ENCODE results near the gene INPP5D. TPM values are rescaled to one million over a fixed set of nuclear protein-coding genes. Genes with fewer than 3 reads are reported as not detected.

The INPP5D gene
- total RNA-seq, 1 donor from 2014 or later, result 3.7 TPM

DNA sequence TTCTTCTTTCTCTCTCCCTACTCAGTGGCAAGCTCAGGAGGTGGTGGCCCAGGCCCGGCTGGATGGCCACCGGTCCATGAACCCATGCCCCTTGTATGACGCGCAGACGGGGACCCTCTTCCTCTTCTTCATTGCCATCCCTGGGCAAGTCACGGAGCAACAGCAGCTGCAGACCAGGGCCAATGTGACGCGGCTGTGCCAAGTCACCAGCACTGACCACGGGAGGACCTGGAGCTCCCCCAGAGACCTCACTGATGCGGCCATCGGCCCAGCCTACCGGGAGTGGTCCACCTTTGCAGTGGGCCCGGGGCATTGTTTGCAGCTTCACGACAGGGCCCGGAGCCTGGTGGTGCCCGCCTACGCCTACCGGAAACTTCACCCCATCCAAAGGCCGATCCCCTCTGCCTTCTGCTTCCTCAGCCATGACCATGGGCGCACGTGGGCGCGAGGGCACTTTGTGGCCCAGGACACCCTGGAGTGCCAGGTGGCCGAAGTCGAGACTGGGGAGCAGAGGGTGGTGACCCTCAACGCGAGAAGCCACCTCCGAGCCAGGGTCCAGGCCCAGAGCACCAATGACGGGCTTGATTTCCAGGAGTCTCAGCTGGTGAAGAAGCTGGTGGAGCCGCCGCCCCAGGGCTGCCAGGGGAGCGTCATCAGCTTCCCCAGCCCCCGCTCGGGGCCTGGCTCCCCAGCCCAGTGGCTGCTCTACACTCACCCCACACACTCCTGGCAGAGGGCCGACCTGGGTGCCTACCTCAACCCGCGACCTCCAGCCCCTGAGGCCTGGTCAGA lies 25.9 kb upstream of the INPP5D start:
- Histone ChIP-seq H3K4me3 (ENCODE audit: low read depth, low read length) (no peak overlapping the region), H3K36me3 (ENCODE audit: control insufficient read depth, insufficient read depth, low read length) (no peaks in the 10 kb centered on the region), H3K27me3 (ENCODE audit: control insufficient read depth, insufficient read depth, low read length) (no peaks in the 10 kb centered on the region)
- DNase-seq (ENCODE audit: low read depth), result no peak
- TF ChIP-seq, protein P1, sequence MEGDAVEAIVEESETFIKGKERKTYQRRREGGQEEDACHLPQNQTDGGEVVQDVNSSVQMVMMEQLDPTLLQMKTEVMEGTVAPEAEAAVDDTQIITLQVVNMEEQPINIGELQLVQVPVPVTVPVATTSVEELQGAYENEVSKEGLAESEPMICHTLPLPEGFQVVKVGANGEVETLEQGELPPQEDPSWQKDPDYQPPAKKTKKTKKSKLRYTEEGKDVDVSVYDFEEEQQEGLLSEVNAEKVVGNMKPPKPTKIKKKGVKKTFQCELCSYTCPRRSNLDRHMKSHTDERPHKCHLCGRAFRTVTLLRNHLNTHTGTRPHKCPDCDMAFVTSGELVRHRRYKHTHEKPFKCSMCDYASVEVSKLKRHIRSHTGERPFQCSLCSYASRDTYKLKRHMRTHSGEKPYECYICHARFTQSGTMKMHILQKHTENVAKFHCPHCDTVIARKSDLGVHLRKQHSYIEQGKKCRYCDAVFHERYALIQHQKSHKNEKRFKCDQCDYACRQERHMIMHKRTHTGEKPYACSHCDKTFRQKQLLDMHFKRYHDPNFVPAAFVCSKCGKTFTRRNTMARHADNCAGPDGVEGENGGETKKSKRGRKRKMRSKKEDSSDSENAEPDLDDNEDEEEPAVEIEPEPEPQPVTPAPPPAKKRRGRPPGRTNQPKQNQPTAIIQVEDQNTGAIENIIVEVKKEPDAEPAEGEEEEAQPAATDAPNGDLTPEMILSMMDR (IDR thresholded peaks at IDR 0.05; ENCODE audit: insufficient read depth, low read length, poor library complexity, severe bottlenecking), result no peak

DNA sequence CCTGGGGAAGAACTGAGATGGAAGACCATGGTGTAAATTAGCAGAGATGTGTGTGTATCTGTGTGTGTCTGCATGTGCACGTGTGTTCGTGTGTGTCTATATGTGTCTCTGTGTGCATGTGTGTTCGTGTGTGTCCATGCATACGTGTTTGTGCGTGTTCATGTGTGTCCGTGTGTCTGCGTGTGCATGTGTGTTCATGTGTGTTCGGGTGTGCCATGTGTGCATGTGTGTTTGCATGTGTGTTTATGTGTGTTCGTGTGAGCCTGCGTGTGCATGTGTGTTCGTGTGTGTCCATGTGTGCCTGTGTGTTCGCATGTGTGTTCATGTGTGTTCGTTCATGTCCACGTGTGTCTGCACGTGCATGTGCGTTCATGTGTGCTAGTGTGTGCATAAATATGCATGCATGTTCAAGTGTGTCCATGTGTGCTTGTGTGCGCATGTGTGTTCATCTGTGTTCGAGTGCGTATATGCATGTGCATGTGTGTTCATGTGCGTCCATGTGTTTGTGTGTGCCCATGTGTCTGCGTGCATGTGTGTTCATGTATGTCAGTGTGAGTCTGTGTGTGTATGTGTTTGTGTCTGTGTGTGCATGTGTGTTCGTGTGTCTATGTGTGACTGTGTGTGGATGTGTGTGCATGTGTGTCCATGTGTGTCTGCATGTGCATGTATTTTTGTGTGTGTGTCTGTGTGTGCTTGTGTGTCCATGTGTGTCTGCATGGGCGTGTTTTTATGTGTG lies 24.5 kb upstream of the INPP5D start:
- Histone ChIP-seq H3K27me3 (ENCODE audit: control insufficient read depth, insufficient read depth, low read length) (no peaks in the 10 kb centered on the region), H3K4me3 (ENCODE audit: low read depth, low read length) (no peak overlapping the region), H3K36me3 (ENCODE audit: control insufficient read depth, insufficient read depth, low read length) (no peaks in the 10 kb centered on the region)
- TF ChIP-seq, protein P1 (IDR thresholded peaks at IDR 0.05; ENCODE audit: insufficient read depth, low read length, poor library complexity, severe bottlenecking), result no peak
- no peak for DNase-seq (ENCODE audit: low read depth)

DNA sequence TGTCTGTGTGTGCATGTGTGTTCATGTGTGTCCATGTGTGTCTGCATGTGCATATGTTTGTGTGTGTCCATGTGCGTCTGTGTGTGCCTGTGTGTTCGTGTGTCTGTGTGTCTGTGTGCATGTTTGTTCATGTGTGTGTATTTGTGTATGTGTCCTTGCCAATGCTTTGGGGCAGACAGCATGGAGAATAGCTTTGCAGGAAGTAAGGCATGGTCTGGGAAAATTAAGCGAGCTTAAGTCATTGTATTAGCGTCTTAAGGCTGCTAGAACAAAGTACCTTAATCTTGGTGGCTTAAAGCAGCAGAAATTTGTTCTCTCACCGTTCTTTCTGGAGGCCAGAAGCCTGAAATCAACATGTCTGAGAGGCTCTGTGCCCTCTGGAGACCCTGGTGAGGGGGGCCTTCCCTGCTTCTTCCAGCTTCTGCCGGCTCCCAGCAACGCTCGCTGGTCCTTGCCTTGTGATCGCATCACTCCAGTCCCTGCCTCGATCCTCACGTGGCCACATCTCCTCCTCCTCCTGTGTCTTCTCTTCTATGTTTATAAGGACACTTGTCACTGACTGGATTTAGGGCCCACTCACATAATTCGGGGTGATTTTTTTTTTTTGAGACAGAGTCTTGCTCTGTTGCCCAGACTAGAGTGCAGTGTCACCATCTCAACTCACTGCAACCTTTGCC lies 23.8 kb upstream of the INPP5D start:
- DNase-seq (ENCODE audit: low read depth), result no peak
- Histone ChIP-seq H3K27me3 (ENCODE audit: control insufficient read depth, insufficient read depth, low read length) (no peaks in the 10 kb centered on the region), H3K36me3 (ENCODE audit: control insufficient read depth, insufficient read depth, low read length) (no peaks in the 10 kb centered on the region), H3K4me3 (ENCODE audit: low read depth, low read length) (no peak overlapping the region)
- TF ChIP-seq, protein P1 (IDR thresholded peaks at IDR 0.05; ENCODE audit: insufficient read depth, low read length, poor library complexity, severe bottlenecking), result no peak

DNA sequence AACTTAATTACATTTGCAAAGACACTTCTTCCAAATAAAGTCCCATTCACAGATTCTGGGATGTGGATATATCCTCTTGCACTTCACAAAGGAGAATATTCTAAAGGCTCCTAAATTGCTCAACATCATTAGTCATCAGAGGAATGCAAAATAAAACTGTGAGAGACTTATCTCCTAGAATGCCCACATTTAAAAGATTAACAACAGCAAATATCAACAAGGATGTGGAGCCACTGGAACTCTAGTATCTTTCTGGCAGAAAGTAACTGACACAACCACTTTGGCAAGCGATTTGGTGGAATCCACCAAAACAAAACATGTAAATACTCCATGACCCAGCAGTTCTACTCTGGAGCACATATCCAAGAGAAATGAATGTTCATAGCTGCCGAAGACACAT lies 23.1 kb upstream of the INPP5D start:
- TF ChIP-seq, protein P1 (IDR thresholded peaks at IDR 0.05; ENCODE audit: insufficient read depth, low read length, poor library complexity, severe bottlenecking), result no peak
- H3K36me3 ChIP-seq (ENCODE audit: control insufficient read depth, insufficient read depth, low read length), result no peaks in the 10 kb centered on the region
- H3K4me3 ChIP-seq (ENCODE audit: low read depth, low read length), result no peak overlapping the region
- peaks cover 2% of the 10 kb centered on the region for H3K27me3 ChIP-seq (ENCODE audit: control insufficient read depth, insufficient read depth, low read length)
- no peak for DNase-seq (ENCODE audit: low read depth)

DNA sequence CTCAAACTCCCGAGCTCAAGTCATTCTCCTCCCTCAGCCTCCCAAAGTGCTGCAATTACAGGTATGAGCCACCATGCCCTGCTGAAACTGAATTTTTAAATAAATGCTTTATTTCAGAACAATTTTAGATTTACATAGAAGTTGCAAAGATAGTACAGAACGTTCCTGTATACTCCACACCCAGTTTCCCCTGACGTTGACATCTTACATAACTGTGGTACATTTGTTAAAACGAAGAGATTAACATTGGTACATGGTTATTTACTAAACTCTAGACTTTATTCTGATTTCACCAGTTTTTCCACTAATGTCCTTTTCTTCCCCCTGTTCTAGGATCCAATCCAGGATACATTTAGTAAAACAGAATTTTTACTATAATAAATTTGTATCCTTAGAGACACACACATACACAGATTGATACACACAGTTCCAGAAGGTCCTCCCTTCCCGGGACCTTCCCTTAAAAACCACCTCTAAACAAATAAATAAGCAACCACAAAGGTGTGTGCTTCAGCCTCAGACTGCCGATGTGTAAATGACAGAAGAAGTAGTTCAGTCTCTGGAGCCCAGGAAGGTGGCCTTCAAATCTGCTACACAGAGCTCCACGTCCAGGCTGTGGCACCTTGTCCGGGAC lies 20.8 kb upstream of the INPP5D start:
- DNase-seq (ENCODE audit: low read depth), result no peak
- peaks cover 2% of the 10 kb centered on the region for H3K27me3 ChIP-seq (ENCODE audit: control insufficient read depth, insufficient read depth, low read length)
- TF ChIP-seq, protein P1 (IDR thresholded peaks at IDR 0.05; ENCODE audit: insufficient read depth, low read length, poor library complexity, severe bottlenecking), result no peak

More for the DNA sequence above, 20.8 kb upstream of the INPP5D start:
- Histone ChIP-seq H3K36me3 (ENCODE audit: control insufficient read depth, insufficient read depth, low read length) (no peaks in the 10 kb centered on the region), H3K4me3 (ENCODE audit: low read depth, low read length) (no peak overlapping the region)
